IMR-90 (cell line): ENCODE measurements around the gene RNF180.

Source experiments
- CTCF ChIP-seq: conservative IDR thresholded peaks from 2 replicates; pipeline ENCODE4 v1.5.1; 2012; ENCODE audit warnings: mild to moderate bottlenecking, low read depth, low read length, improper control_type of control experiment
- FOS ChIP-seq: fragments of 150-350 bp; IDR thresholded peaks from 2 replicates; pipeline ENCODE4 v1.6.1; 2016; ENCODE audit warnings: low read depth, low read length
- MXI1 ChIP-seq: IDR thresholded peaks from 2 replicates; pipeline ENCODE4 v1.6.1; 2012; ENCODE audit warnings: low read depth, mild to moderate bottlenecking, low read length, moderate library complexity, borderline replicate concordance
- POLR2A ChIP-seq: IDR thresholded peaks from 2 replicates; pipeline ENCODE4 v1.6.1; 2012; ENCODE audit warnings: mild to moderate bottlenecking, low read depth, low read length

- TF ChIP-seq CTCF (no peak), POLR2A (no peak), MXI1 (no peak), FOS (no peak)
Observed at GRCh38 chr5:64160201-64160600, 5.4 kb upstream of the RNF180 start.
